AG09319 (cell line): ENCODE results near the gene TAF1.

ENCODE experiments used
- DNase-seq: peaks from one replicate; pipeline ENCODE4 v3.0.0-alpha.2; 2010; ENCODE audit warnings: low read depth; ENCODE audit errors: extremely low read depth
- CTCF ChIP-seq: IDR thresholded peaks from 2 replicates; pipeline ENCODE4 v1.5.1; 2011; ENCODE audit warnings: low read depth, mild to moderate bottlenecking, inconsistent platforms, low read length, moderate library complexity

Gene TAF1

GRCh38 chrX:71466979-71467523 lies 100.9 kb downstream of the TAF1 start:
- no peak for DNase-seq

GRCh38 chrX:71475785-71476540 lies 109.8 kb downstream of the TAF1 start:
- no peak for DNase-seq
- no peak for TF ChIP-seq CTCF

More at GRCh38 chrX:71466979-71467523, 100.9 kb downstream of the TAF1 start:
- no peak for TF ChIP-seq CTCF

- no peak for DNase-seq
- no peak for TF ChIP-seq CTCF
These were observed 116.2 kb downstream of the TAF1 start for GRCh38 chrX:71482228-71482958.

GRCh38 chrX:71487814-71488213 lies 121.7 kb downstream of the TAF1 start:
- TF ChIP-seq CTCF: no peak
- no peak for DNase-seq

- no peak for TF ChIP-seq CTCF
- DNase-seq: no peak
These were observed 123.4 kb downstream of the TAF1 start for GRCh38 chrX:71489540-71489939.

- DNase-seq: no peak
- TF ChIP-seq CTCF: no peak
These were observed 126.3 kb downstream of the TAF1 start for GRCh38 chrX:71492231-71493065.
